NCI-H524 (cell line): ENCODE results near the gene DNAJA1.
A peak's percentile ranks its signal among the peaks of the same experiment; 100 is the strongest.

ENCODE experiments used
- DNase-seq, 2 experiments: peaks; one replicate each; lab custom pipeline; 2025; lab: John Stamatoyannopoulos, UW

Gene DNAJA1

DNA sequence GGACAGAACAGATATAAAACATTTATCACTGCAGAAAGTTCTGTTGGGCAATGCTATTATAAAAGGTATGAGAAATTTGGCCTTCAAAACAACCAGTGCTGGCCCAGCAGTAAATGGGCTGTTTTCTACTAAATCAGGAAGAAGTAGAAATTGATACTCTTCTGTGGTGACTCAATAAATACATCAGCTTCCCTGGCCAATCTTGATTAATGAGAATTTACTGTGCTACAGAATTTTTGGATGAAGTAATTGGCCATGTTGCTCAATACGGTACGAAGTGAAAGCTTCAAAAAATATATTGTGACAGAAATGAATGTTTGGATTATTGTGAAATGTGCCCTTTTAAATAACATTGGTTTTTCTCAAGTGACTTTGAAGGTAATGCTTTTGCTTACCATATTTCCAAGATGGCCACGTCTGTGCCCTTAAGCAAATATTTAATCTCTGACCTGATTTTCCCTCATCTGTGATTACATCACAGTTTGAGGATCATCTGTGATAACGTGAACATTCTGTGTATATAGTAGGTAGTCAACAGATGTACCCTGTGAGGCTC, 4.2 kb downstream of the DNAJA1 start:
- no peak for DNase-seq

DNA sequence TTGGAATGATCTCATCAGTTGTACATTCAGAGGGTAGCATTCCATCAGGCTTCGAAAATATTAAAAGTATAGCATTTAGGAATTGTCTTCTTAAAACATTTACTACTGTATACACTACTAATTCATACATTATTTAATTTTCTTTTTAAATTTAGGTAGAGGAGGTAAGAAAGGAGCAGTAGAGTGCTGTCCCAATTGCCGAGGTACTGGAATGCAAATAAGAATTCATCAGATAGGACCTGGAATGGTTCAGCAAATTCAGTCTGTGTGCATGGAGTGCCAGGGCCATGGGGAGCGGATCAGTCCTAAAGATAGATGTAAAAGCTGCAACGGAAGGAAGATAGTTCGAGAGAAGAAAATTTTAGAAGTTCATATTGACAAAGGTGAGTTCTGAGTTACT, 5.2 kb downstream of the DNAJA1 start:
- no peak for DNase-seq

DNA sequence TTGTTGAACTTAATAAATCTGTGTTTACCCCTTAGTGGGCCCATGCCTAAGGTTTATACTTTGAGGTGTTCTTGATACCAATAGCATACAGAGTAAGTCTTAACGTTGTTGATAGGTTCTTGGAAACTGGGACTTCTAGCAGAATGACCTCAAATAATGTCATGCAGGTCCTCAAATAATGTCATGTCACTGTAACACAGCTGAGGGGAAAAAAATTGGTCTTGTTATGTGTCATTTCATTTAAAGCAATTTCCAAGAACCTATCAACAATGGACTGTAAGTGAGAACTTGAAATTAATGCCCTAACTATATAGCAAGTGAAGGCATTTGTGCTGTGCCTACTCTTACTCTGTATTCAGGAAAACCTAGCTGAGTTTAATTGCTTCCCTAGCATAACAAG, 7.2 kb downstream of the DNAJA1 start:
- no peak for DNase-seq

DNA sequence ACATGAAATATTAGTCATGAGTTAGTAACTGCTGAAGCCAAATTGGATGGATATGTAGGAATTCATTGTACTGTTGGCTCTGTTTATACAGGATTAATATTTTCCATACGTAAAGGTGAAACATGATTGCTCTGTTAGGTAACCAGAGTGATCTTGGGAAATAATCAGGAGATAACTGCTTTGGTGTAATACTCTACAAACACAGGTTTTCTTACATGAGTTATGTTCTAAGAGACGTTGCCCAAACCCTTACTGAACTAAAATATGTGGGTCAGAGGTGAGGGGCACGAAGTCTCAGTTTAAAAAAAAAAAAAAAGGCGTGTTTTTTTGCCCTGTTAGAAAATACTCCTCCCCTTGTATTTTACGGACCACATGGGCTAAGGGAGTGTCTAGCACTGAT, 7.8 kb downstream of the DNAJA1 start:
- DNase-seq = no peak

DNA sequence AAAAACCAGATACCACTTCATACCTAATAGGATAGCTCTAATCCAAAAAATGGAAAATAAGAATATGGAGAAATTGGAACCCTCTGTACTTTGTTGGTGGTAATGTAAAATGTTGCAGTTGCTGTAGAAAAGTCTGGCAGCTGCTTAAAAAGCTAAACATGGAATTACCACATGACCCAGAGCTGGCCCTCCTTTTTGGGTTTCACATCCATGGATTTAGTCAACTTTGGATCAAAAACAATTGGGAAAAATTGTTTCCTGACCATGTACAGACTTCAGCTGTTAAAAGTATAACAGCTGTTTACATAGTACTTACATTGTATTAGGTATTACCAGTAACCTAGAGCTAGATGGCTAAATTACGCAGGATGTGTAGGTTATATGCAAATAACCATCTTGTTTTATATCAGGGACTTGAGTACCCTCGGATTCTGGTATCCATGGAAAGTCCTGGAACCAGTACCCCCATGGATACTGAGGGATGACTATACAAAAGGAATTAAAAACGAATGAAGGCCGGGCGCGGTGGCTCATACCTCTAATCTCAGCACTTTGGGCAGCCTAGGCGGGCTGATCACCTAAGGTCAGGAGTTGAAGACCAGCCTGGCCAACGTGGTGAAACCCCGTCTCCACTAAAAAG, 15.8 kb downstream of the DNAJA1 start:
- DNase-seq = no peak

DNA sequence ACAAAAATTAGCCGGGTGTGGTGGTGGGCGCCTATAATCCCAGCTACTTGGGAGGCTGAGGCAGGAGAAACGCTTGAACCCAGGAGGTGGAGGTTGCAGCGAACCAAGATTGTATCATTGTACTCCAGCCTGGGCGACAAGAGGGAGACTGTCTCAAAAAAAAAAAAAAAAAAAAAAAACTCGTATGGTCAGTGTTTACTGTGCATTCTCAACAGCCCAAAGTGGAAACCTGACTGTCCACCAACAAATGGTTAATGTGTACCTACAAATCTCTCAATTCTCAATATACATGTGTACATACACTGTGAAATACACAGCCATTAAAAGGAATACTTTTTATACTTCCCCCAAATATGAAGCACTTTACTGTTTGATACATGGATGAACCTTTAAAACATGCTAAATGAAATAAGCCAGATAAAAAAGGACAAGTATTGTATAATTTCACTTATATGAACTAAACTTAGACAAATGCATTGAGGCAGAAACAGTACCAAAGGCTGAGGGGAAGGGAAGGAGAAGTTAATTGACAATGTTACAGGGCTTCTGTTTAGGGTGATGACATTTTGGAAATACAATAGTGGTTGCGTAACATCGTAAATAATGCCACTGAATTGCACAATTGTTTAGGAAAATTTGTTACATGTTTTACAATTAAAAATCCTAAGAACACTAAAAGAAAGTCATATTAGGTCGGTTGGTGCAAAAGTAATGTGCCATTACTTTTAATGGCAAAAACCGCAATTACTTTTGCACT, 16.5 kb downstream of the DNAJA1 start:
- DNase-seq = no peak

DNA sequence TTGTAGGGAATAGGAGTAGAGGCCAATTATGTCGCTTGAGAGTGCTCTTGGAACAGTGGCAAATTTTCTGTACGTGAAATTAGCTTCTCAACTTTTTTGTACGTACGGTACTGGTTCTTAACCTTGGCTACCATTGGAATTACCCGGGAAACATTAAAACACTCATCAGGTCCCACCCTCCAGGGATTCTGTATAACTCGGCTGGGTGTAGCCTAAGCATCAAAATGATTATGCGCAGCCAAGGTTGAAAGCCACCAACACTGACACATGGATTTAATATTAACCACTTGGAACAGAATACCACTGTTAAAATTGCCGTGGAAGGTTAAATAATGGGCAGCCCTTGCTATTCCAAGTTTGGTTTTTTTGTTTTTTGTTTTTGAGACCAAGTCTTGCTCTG, 17.4 kb downstream of the DNAJA1 start:
- no peak for DNase-seq

DNA sequence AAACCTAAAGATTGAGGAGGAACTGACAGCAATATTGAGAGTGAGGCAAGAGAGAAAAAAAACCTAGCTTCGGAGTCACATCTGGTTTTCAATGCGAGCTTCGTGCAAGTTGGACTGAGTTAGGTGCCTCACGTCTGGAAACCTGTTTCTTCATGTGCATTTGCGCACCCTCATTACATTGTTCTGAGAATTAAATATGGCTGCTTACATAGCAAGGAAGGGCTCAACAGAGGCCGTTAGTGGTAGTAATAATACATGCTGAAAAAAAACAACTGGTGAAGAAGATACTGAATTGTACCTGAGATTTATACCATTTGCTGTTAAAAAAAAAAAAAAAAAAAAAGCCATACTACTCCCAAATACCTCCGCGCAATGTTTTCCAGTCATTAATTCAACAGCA, 18.6 kb downstream of the DNAJA1 start:
- no peak for DNase-seq

DNA sequence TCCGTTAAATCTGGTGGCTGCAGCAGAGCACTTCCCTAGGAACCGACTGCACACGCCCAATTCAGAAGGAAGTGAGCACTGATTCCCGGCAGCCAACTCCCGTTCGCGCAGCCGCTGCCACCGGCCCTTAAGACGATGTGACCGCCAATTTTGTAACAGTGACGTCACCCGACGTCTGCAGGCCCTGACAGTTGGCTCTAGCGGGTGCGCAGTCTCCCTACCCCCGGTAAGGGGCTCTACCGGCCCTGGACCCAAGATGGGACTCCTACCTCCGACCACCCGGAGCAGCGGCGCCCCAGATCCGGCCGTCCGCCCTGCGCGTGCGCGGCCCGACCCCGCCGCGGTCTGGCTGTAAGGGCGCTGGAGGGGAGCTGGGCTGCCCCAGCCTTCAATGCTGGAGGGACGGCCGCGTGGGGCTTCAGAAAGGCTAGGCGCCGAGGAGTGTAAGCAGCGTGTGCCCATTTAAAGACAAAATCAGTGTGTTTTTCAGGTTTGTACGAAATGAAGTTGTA, 19.1 kb downstream of the DNAJA1 start:
- DNase-seq = peak; percentile 71 to 91

DNA sequence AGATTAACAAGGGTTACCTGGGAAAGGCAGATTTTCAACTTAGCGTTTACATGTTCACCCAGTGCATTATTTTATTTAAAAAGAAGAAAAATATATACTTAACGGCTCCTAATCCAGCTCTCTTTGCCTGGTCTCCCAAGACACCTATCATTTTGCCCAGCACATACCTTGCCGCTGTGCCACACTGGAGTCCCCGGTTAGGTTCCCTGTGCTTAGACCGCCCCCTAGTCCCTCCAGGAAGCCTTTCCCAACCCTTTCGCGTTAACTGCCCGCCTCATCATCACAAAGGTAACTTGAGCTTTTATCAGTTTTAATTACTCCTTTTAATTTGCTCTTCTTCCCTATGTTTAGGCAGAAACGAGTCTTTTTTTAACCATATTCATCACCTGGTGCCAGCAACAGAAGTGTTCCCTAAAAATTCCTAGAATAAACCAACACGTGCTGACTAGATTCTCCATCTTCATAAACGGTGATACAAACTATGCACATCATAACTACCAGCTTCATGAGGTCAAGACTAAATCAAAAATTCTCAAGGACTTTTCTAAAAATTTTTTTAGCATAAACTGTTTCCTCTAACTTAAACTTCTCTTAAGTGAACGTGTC, 19.7 kb downstream of the DNAJA1 start:
- DNase-seq = peak; percentile 31 to 72

DNA sequence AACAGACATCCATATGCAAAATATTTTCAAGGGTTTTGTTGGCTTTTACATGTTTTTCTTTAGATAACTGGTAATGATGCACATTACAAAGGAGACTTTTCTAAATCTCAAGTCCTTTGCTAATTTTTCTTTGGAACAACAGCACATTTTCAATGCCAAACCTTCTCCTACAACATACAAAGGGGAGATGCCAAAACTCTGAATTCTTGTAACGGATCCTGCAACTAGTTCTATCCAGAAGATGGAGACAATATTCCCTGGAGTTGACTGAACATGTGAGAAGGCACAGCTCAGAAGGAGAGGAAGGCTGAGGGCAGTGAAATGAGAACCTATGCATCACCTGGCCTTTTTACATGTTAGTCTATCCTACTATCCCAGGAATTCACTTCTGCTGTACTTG, 21.0 kb downstream of the DNAJA1 start:
- DNase-seq = no peak

DNA sequence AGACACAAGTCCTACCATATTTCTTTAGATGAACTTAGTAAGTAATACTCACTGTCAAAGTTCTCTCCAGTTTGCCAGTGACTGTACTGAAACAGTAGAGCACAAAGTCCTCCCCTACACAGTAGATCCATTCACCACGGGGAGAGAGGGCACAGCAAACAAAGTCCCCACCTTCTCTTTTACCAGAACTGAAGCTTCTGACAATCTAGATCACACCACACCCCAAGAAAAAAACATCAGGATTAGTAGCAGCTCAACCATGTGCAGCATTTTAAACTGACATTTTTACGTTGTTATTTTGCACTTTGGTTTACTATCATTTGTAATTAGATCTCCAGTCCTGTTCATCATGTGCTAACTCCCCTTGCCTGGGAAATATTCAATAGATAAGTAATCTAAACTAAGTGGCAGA, 23.0 kb downstream of the DNAJA1 start:
- DNase-seq = no peak

DNA sequence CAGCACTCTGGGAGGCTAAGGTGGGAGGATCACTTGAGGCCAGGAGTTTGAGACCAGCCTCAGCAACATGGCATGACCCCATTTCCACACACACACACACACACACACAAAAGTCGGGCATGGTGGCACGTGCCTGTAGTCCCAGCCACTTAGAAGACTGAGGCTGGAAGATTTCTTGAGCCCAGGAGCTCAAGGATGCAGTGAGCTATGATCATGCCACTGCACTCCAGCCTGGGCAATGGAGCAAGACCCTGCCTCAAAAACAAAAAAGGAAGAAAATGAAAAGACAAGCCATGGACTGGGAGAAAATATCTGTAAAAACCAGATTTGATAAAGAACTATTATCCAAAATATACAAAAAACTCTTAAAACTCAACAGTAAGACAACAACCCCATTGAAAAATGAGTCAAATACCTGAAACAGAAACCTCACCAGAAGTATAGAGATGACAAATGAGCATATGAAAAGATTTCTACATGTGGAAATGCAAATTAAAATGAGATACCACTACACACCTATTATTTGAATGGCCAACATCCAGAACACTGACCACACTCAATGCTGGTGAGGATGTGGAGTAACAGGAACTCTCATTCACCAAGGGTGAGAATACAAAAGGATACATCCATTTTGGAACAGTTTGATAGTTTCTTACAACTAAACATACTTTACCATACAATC, 24.7 kb downstream of the DNAJA1 start:
- DNase-seq = no peak

DNA sequence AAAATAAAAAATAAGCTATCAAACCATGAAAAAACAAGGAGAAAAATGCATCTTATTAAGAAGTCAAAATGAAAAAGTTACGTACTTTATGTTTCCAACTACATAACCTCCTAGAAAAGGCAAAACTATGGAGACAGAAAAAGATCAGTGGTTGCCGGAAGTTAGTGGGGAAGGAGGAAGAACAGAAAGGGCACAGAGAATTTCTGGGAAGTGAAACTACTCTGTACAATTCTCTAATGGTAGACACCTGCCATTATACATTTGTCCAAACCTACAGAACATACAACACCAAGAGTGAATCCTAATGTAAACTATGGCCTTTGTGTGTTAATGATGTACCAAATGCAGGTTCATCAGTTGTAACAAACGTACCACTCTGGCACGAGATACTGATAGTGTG, 26.1 kb downstream of the DNAJA1 start:
- DNase-seq = no peak

DNA sequence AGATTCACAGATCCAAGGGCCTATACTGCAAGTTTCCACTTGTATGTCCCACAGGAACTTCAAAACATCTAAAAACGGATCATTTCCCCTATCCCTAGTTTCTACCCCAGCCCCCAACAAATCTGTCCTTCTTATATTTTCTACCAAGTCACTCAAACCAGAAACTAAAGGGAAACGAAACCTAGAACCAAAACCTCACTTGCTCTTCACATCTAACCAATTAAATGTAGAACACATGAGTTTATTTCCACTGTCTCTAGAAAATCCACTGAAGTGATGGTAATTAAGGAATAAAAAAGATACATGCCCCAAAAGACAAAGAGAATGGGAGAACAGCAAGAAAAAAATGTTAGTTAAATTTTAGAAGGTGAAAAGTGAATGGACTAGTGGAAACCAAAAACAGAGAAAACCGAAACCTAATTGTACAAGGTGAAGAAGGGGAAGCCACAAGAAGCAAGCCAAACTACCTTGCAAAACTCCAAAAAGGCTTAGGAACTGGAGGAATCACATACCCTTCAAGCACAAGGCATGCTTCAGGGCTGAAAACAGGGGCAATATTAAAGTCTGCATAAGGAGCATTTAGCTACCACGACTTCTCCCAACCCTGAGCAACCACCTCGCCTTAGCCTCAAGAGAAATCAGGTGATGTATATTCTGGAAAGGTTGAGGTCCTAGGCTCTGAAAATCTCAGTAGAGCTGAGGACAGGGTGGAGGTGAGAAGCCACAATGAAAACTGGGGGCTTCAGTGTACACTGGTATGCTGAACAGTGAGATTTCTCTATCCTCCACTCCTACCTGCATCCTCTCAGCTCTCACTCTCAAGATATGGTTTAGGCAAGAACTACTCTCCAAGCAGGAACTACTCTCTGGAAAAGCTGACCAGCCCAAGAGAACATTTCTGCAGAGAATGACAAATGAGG, 40.3 kb downstream of the DNAJA1 start:
- DNase-seq = no peak

DNA sequence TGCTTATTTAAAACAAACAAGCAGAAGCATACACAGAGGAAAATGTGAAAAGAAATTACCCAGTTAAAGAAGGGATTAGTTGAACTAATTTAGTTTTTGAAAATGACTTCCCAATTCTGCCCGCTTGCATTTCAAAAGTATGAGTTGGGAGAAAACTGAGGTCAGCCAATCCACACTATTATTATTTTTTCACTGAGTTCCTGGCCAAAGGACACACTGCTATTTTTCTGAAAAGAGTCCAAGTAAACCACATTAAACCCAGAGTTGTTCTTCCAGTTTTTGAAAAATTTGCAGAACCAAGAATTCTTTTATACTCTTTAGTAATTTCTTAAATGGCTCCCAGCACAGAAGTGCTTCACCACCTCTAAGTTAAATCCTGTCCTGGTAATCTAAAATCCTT, 43.9 kb downstream of the DNAJA1 start:
- no peak for DNase-seq

DNA sequence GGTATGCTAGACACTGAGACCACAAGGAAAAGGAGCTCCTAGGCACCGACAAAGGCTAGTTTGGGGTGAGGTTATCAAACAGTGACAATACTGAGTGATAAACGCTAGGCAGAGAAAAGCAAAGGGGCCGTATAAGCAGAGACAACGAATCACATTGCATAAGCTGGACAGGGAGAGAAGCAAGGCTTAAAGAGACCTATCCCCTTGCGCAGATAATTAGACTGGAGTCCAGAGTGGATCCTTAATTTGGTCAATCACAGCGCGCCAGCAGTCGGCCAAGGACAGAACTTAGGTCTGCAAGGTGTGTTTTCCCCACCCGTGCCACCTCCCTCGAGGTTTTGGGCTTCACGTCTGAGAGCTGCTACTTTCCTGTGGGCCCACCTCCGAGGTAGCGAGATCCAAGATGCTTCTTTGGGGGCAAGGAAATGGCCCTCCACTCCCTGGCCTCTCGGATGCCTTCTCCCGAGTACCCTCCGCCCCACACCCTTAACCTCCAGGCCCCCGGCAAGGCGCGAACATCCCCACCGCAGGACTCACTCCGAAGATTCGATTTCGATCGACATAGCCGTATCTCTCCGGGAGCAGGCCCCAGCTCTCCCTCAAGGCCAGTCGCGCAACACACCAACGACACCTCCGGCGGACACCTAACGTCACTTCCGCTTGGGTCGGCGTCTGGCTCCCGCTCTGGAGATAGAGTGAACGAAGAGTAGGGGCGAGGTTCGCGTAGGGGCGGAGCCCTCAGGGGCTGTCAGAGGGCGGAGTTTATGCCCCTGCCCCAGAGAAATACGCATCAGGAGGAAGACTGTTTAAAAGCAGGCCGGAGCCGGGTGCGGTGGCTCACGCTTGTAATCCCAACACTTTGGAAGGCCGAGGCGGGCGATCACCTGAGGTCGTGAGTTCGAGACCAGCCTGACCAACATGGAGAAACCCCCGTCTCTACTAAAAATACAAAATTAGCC, 51.3 kb downstream of the DNAJA1 start, which contains the start of gene SMU1:
Gene SMU1 (minus strand): TSS at position 629 of the 959 bp plus-strand sequence. CDS start 66 bp downstream, at position 563.
- peak; percentile 91 to 95 for DNase-seq

DNA sequence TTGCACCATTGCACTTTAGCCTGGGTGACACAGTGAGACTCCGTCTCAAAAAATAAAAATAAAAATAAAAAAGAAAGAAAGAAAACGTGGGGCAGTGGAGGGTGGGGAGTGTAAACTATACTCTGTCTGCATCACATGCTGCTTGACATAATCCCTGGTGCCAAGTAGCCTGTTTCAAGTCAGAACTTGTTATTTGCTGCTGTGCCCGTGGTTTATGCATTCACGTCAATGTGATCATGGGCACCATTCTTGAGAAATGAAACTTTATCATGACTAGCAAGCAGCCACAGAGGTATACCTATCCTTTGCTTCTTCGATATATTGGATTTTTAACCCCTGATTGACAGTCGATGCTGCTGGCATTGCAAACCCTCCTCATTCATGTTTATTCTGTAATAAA, 55.5 kb downstream of the DNAJA1 start:
- DNase-seq = peak in 1 of 2 experiments; percentile 3

DNA sequence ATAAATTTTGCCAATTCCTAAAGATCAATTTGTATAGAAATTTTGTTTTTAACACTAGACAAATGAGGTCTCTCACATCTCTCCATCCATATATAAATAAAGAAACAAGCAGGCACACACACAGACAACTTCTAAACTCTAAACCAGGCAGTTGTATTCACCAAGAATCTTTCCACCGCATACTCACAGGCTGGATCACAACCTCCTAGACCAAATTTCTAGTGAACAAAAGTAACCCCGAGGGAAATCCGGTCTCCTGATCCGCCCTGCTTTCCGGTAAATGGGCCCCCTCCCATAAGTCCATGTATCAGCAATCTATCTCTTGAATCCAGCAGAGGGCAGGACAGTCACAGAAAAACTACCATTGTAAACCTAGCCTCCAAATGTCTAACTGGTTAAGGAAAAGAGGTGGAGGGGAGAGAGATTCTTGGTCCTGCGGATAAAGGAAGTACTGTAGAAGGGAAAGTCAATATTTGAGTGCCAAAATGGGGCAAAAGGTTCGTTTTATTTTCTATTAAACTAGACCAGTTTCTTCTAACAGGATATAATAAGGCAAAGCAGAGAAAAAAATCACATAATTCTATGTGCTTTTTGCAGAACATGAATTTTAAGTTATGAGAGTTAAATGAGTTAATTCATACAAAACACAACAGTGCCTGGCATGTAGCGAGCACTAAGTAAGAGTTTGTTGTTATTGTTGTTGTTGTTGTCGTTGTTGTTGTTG, 56.2 kb downstream of the DNAJA1 start:
- DNase-seq = peak; percentile 73 to 79
